Measurements from ENCODE around the gene TSC22D2. TPM values are rescaled to one million over a fixed set of nuclear protein-coding genes. Genes with fewer than 3 reads are reported as not detected.

TSC22D2 gene
- total RNA-seq, 1 experiment from 2014 or later, result 20.0 TPM

DNA sequence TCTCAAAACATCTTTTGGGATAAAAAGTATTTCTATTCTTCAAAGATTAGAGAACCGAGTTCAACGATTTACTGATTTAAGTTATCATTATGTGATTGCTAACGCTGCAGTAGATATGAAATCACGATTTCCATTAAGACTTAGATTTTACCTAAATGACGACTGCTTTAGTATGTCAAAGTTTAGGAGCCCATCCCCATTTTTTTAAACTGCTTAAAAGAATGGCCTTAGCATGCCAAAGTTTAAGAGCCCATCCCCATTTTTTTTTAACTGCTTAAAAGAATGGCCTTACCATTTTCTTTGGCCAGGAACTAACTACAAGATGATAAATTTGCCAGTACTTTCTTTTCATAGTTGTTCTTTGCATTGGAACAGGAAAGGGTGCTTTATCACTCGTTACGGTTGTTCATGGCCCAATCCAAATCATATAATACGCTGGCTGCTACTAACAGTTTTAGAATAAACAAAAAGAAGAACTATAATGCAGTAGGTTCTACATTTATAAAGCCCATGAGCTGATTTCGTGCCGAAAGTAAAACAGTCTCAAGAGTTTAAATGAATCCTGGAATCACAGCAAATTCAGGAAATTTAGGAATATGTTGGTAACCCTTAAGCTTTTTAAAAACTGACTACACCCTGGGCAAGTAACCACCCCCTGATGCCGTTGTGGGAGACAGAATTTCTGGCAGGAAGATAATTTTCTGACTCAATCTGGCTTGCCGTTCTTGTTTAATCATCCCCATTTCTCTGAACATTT is 869 bp upstream of the TSC22D2 start:
- Histone ChIP-seq H4K20me1 (ENCODE audit: insufficient read depth) (peaks cover 12% of the 10 kb centered on the region), H3K4me1 (ENCODE audit: control insufficient read depth in 1 of 2, insufficient read depth in 2 of 2, low read length in 2 of 2) (peaks cover 10 to 31% of the 10 kb centered on the region in 2 experiments), H3K79me2 (ENCODE audit: insufficient read depth, low read length) (peaks cover 35% of the 10 kb centered on the region), H3K4me3 (replicated peaks in 1 of 2; ENCODE audit: low read depth in 1 of 2, low read length in 2 of 2) (peak overlapping the region; percentile 21 to 85), H3K9me2 (ENCODE audit: insufficient read depth) (no peaks in the 10 kb centered on the region), H3K36me3 (ENCODE audit: control insufficient read depth in 1 of 2, insufficient read depth in 2 of 2, low read length in 2 of 2) (no peaks in the 10 kb centered on the region), H3K9me3 (ENCODE audit: control insufficient read depth in 1 of 2, insufficient read depth in 1 of 2, low read depth in 1 of 2, low read length in 2 of 2) (no peaks in the 10 kb centered on the region), H2AFZ (ENCODE audit: low read depth, low read length, poor library complexity, severe bottlenecking) (peak overlapping the region; percentile 37), H3K27me3 (ENCODE audit: insufficient read depth, low read length) (no peaks in the 10 kb centered on the region), H3K27ac (ENCODE audit: low read depth, low read length) (peak overlapping the region; percentile 95; the same call in 1 of the 2 replicates), H3K4me2 (ENCODE audit: low read length) (peak overlapping the region; percentile 97), H3K9ac (ENCODE audit: low read length) (peak overlapping the region; percentile 56)
- DNase-seq (ENCODE audit: low read depth, low spot score) (no peak), ATAC-seq (no peak)
- ChIA-PET POLR2A (interaction anchor here (1.7 to 2.0 kb wide), 2 partner anchors 31 to 63 kb away, joined by 6 read pairs; no protein-coding TSS in a partner anchor), CTCF (no interaction called here), RAD21 (ENCODE audit: low non-redundant PET in 1 of 2, low total read pairs in 2 of 2, uncharacterized antibody in 2 of 2, unreplicated experiment in 2 of 2) (no interaction called here)
- intact Hi-C loops (cut with micrococcal nuclease), result loop anchor here (5.0 kb wide), 1 partner anchor 35 kb away; no protein-coding TSS in a partner anchor
- TSS peak; percentile 83 for BruUV-seq (replicated peaks)
- TF ChIP-seq SP1 (IDR thresholded peaks at IDR 0.05; ENCODE audit: low read depth) (no peak), YY1 (IDR thresholded peaks at IDR 0.05; ENCODE audit: extremely low read depth, insufficient replicate concordance, low read depth, low read length) (no peak), TCF7L2 (IDR thresholded peaks at IDR 0.05; ENCODE audit: borderline replicate concordance, extremely low read depth, insufficient read depth, insufficient read length) (no peak)
- TF ChIP-seq, protein P1, sequence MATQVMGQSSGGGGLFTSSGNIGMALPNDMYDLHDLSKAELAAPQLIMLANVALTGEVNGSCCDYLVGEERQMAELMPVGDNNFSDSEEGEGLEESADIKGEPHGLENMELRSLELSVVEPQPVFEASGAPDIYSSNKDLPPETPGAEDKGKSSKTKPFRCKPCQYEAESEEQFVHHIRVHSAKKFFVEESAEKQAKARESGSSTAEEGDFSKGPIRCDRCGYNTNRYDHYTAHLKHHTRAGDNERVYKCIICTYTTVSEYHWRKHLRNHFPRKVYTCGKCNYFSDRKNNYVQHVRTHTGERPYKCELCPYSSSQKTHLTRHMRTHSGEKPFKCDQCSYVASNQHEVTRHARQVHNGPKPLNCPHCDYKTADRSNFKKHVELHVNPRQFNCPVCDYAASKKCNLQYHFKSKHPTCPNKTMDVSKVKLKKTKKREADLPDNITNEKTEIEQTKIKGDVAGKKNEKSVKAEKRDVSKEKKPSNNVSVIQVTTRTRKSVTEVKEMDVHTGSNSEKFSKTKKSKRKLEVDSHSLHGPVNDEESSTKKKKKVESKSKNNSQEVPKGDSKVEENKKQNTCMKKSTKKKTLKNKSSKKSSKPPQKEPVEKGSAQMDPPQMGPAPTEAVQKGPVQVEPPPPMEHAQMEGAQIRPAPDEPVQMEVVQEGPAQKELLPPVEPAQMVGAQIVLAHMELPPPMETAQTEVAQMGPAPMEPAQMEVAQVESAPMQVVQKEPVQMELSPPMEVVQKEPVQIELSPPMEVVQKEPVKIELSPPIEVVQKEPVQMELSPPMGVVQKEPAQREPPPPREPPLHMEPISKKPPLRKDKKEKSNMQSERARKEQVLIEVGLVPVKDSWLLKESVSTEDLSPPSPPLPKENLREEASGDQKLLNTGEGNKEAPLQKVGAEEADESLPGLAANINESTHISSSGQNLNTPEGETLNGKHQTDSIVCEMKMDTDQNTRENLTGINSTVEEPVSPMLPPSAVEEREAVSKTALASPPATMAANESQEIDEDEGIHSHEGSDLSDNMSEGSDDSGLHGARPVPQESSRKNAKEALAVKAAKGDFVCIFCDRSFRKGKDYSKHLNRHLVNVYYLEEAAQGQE (IDR thresholded peaks at IDR 0.05; ENCODE audit: low read depth), result no peak

Measured in HCT116 (cell line).